ENCODE results near the gene SIM2. TPM values are rescaled to one million over a fixed set of nuclear protein-coding genes. Genes with fewer than 3 reads are reported as not detected.

Gene SIM2
- total RNA-seq, 1 experiment from 2014 or later, result not detected

DNA sequence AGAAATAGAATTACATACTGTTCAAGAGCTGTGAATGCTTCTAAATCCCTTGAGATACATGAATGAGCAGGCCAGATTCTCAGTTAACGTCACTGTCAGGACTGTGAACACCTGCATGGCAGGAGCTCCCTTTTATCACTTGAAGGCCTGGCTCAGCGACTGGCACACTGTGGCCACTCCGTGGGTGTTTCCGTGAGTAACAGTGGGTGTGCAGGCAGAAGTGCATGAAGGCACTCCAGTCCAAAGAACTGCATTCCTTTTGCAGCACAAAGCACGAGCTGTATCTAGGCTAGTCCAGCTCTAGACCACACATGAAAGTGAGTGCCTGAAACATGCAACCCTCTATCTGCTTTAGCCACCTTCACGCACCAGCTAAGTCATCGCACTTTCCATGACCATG lies 9.6 kb upstream of the SIM2 start:
- H3K79me2 ChIP-seq (ENCODE audit: insufficient read depth, low read length), result no peaks in the 10 kb centered on the region
- Mint-ChIP-seq H3K4me3 (no peak overlapping the region), H3K9me3 (peaks cover 0 to 7% of the 10 kb centered on the region in 2 experiments; a peak in 1 of 5 replicates), H3K4me1 (peaks cover 10 to 24% of the 10 kb centered on the region in 2 experiments), H3K36me3 (ENCODE audit: insufficient read depth in 1 of 3, low read depth in 3 of 3) (no peaks in the 10 kb centered on the region), H3K27ac (no peak overlapping the region), H3K27me3 (ENCODE audit: low read depth) (peaks cover 98% of the 10 kb centered on the region)
- H2BK120ac ChIP-seq (ENCODE audit: low read depth, low read length, poor library complexity, severe bottlenecking), result no peak overlapping the region
- peaks cover 7% of the 10 kb centered on the region for H3K23me2 ChIP-seq (ENCODE audit: insufficient read length, low read depth, low read length, poor library complexity, severe bottlenecking)
- H4K20me1 ChIP-seq (ENCODE audit: control insufficient read depth, insufficient read depth, insufficient read length), result no peaks in the 10 kb centered on the region
- H3K23ac ChIP-seq (ENCODE audit: insufficient read length, low read depth, low read length), result no peak overlapping the region
- H2AFZ ChIP-seq (ENCODE audit: low read length), result no peak overlapping the region
- H4K8ac ChIP-seq (replicated peaks; ENCODE audit: insufficient read length, low read depth, low read length), result no peak overlapping the region
- H3K14ac ChIP-seq (ENCODE audit: insufficient read depth, low read length), result no peak overlapping the region
- no peak overlapping the region for H3K56ac ChIP-seq (ENCODE audit: insufficient read length, low read depth, low read length)
- no peak overlapping the region for H2BK20ac ChIP-seq (ENCODE audit: low read depth, low read length, poor library complexity, severe bottlenecking)
- no peak overlapping the region for H2AK5ac ChIP-seq (ENCODE audit: insufficient read length, low read length)
- H4K91ac ChIP-seq (ENCODE audit: insufficient read length, low read depth, low read length), result no peak overlapping the region
- H4K5ac ChIP-seq (ENCODE audit: insufficient read length, low read depth, low read length), result no peak overlapping the region
- H3K27me3 ChIP-seq (ENCODE audit: insufficient read depth, low read length), result peaks cover 52% of the 10 kb centered on the region
- H3K18ac ChIP-seq (ENCODE audit: insufficient read length, low read depth, low read length), result no peak overlapping the region
- H3K4me1 ChIP-seq (ENCODE audit: insufficient read depth, low read length), result no peaks in the 10 kb centered on the region
- DNase-seq, result no peak
- H3K4me2 ChIP-seq (ENCODE audit: insufficient read depth, insufficient read length, low read length), result no peak overlapping the region
- H3K27ac ChIP-seq (ENCODE audit: insufficient read length, low read depth, low read length), result no peak overlapping the region
- no CpG with 5 or more reads among the region's 7 CpGs for WGBS (ENCODE audit: extremely low coverage, insufficient read length, low lambda C conversion rate)
- H2BK15ac ChIP-seq (ENCODE audit: low read depth, low read length), result no peak overlapping the region
- H2BK12ac ChIP-seq (ENCODE audit: insufficient read length, low read depth, low read length), result no peak overlapping the region
- no peak overlapping the region for H3K4ac ChIP-seq (ENCODE audit: low read depth, low read length)
- H3K79me1 ChIP-seq (ENCODE audit: insufficient read depth, low read depth, low read length, poor library complexity, severe bottlenecking), result no peaks in the 10 kb centered on the region
- no peak overlapping the region for H3K9ac ChIP-seq (ENCODE audit: extremely low read depth, insufficient read length, low read length)
- H3T11ph ChIP-seq (ENCODE audit: low read length), result no peak overlapping the region
- TF ChIP-seq, protein P1, sequence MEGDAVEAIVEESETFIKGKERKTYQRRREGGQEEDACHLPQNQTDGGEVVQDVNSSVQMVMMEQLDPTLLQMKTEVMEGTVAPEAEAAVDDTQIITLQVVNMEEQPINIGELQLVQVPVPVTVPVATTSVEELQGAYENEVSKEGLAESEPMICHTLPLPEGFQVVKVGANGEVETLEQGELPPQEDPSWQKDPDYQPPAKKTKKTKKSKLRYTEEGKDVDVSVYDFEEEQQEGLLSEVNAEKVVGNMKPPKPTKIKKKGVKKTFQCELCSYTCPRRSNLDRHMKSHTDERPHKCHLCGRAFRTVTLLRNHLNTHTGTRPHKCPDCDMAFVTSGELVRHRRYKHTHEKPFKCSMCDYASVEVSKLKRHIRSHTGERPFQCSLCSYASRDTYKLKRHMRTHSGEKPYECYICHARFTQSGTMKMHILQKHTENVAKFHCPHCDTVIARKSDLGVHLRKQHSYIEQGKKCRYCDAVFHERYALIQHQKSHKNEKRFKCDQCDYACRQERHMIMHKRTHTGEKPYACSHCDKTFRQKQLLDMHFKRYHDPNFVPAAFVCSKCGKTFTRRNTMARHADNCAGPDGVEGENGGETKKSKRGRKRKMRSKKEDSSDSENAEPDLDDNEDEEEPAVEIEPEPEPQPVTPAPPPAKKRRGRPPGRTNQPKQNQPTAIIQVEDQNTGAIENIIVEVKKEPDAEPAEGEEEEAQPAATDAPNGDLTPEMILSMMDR (conservative IDR thresholded peaks at IDR 0.05), result no peak
- H2BK5ac ChIP-seq (ENCODE audit: insufficient read length, low read length), result no peak overlapping the region
- H3K9me3 ChIP-seq (ENCODE audit: control insufficient read depth, low read depth, low read length), result no peaks in the 10 kb centered on the region

Measured in H9 (cell line).